ENCODE results near the gene NBAS. TPM values are rescaled to one million over a fixed set of nuclear protein-coding genes. Genes with fewer than 3 reads are reported as not detected.

Gene NBAS
- total and polyA plus RNA-seq, 9 donors, result 25.8 to 48.9 (median 43.4) TPM

GRCh38 chr2:15560140-15560987 is 770 bp downstream of the NBAS start:
- peak overlapping the region; percentile 71 for H3K4me3 ChIP-seq
- intact Hi-C loops (cut with DNase I), result no loop called here
- H3K27ac ChIP-seq, result peak overlapping the region in 1 of 2 donors; percentile 27
- peak in 3 of 5 donors; percentile 16 to 40 (median 18) for DNase-seq
- TF ChIP-seq EP300 (IDR thresholded peaks at IDR 0.05) (no peak), POLR2A (IDR thresholded peaks at IDR 0.05) (no peak), CTCF (IDR thresholded peaks at IDR 0.05) (no peak)
- H3K36me3 ChIP-seq, result no peaks in the 10 kb centered on the region
- WGBS, 3 donors, result 0% methylated on average over 32 of the region's 32 CpGs
- H3K27me3 ChIP-seq, result no peaks in the 10 kb centered on the region
- peaks cover 2% of the 10 kb centered on the region for H3K4me1 ChIP-seq (ENCODE audit: insufficient read depth)
- no peaks in the 10 kb centered on the region for H3K9me3 ChIP-seq

GRCh38 chr2:15559379-15560139 is 1.6 kb downstream of the NBAS start:
- intact Hi-C loops (cut with DNase I), result no loop called here
- 53 to 58% (median 55%) methylated on average over 6 of the region's 6 CpGs for WGBS, 3 donors
- Histone ChIP-seq H3K36me3 (no peaks in the 10 kb centered on the region), H3K4me3 (peak overlapping the region; percentile 71), H3K27me3 (no peaks in the 10 kb centered on the region), H3K4me1 (ENCODE audit: insufficient read depth) (peaks cover 2% of the 10 kb centered on the region), H3K27ac (no peak overlapping the region), H3K9me3 (no peaks in the 10 kb centered on the region)
- DNase-seq, result no peak
- no peak for TF ChIP-seq EP300 (IDR thresholded peaks at IDR 0.05)
- TF ChIP-seq CTCF (IDR thresholded peaks at IDR 0.05), result no peak
- no peak for TF ChIP-seq POLR2A (IDR thresholded peaks at IDR 0.05)

GRCh38 chr2:15557887-15558311 is 3.2 kb downstream of the NBAS start:
- WGBS, 3 donors, result 74 to 80% (median 76%) methylated on average over 5 of the region's 5 CpGs
- Histone ChIP-seq H3K27me3 (no peaks in the 10 kb centered on the region), H3K27ac (no peak overlapping the region), H3K4me1 (ENCODE audit: insufficient read depth) (peaks cover 2% of the 10 kb centered on the region), H3K9me3 (no peaks in the 10 kb centered on the region), H3K36me3 (no peaks in the 10 kb centered on the region), H3K4me3 (no peak overlapping the region)
- TF ChIP-seq EP300 (IDR thresholded peaks at IDR 0.05) (no peak), CTCF (IDR thresholded peaks at IDR 0.05) (no peak), POLR2A (IDR thresholded peaks at IDR 0.05) (no peak)
- no peak for DNase-seq
- intact Hi-C loops (cut with DNase I), result no loop called here

GRCh38 chr2:15556311-15556930 is 4.7 kb downstream of the NBAS start:
- WGBS, 3 donors, result 92 to 93% (median 93%) methylated on average over 4 of the region's 4 CpGs
- no peaks in the 10 kb centered on the region for H3K27me3 ChIP-seq
- peaks cover 2% of the 10 kb centered on the region for H3K4me1 ChIP-seq (ENCODE audit: insufficient read depth)
- H3K4me3 ChIP-seq, result no peak overlapping the region
- H3K27ac ChIP-seq, result no peak overlapping the region
- no peaks in the 10 kb centered on the region for H3K9me3 ChIP-seq
- intact Hi-C loops (cut with DNase I), result no loop called here
- DNase-seq, result no peak
- no peak for TF ChIP-seq EP300 (IDR thresholded peaks at IDR 0.05)
- no peak for TF ChIP-seq POLR2A (IDR thresholded peaks at IDR 0.05)
- no peak for TF ChIP-seq CTCF (IDR thresholded peaks at IDR 0.05)
- no peaks in the 10 kb centered on the region for H3K36me3 ChIP-seq

Data from ovary (tissue), 9 donors.